Fibroblast of peridontal ligament (primary cell): ENCODE measurements around the gene COL7A1.
"Not testable (repeated sequence)": the region's sequence is repeated elsewhere in the genome, so short reads cannot be mapped to it uniquely, and the experiment has no call there.

Source experiments
- DNase-seq: peaks from one replicate; pipeline ENCODE4 v3.0.0-alpha.2; 2010; ENCODE audit errors: extremely low read depth

The COL7A1 gene

DNA sequence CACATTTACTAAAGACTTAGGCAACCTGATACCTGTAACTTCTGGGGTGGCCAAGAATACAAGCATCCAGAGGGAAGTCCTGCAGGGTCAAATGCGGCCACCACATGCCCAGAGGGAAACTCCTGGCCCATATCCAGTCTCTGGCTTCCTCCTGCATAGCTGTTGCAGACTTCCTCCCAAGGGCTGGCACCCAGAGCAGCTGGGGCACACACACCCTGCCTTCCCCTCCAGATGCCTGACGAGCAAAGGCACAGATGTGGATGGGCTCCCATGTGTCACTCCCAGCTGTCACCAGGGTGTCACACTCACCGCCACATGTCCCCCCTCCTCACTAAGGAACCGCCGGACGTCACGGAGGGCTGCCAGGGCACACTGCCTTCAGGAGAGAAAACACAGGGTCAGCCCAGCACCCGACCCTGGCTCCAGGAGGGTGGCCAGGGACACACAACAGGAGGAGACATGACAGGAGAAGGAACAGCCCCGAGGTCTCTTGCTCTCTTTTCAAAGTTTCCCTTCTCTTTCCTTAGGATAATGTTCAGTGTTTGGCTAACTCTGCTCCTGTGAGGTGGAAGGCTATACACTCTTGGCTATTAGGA is 51.8 kb downstream of the COL7A1 start:
- DNase-seq: no peak

DNA sequence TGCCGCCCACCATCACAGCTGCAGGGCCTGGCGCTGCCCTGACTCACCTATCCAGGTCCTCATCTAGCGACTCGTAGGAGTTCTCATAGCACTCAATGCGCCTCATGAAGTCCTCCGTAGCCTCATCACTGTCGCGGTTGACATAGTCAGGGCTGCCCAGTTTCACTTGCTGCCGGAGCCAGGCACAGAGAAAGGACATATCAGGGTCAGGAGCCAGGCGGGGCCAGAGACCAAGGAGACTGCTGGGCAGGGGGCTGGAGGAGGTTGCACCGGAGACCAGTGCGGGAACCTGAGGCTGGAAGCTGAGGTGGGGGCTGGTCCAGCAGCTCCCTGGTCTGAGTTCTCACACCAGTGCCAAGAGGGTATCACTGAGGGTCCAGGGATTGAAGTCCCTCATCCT is 56.7 kb downstream of the COL7A1 start:
- DNase-seq: no peak

DNA sequence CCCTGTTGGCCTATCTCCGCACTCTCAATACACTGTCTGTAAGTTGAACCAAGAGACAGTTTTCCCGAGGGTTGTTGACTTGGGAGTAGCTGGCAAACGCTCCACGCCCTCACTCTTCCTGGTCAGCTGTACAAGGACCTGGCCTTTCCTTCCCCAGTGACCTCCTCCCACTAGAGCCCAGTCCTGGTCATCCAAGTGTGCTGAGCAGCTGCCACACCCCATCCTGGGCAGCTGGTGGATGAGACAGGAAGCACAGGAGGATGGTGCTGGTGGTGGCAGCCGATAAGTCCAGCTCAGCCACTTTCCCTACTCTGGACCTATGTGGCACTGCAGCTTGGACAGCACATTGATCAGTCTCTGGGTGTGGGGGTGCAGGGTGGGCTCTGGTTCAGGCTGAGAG is 58.3 kb downstream of the COL7A1 start:
- no peak for DNase-seq

- no peak for DNase-seq
These were observed 59.0 kb downstream of the COL7A1 start for GRCh38 chr3:48536116-48536515.

DNA sequence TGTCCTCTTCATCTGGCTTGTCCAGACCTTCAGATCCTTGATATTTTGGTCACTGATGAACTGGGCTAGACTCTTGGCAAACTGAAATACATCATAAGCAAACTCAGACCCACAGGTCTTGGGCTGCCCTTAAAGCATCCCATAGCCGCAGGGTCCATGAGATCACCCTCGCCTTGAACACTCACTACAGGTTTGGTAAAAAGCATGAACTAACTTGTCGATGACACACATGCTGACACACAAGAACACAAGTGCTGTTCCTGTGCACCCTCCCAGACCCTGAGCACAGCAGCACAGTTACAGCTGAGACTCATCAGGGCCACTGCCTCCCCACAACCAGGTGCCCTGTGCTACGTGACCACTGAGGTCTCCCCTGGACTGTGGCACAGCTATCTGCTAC is 59.6 kb downstream of the COL7A1 start:
- no peak for DNase-seq

GRCh38 chr3:48532977-48533337 is 62.2 kb downstream of the COL7A1 start:
- no peak for DNase-seq

GRCh38 chr3:48532271-48532976 is 62.7 kb downstream of the COL7A1 start:
- DNase-seq: no peak

- not testable (repeated sequence) for DNase-seq
These were observed 64.4 kb downstream of the COL7A1 start for GRCh38 chr3:48530701-48531100.

DNA sequence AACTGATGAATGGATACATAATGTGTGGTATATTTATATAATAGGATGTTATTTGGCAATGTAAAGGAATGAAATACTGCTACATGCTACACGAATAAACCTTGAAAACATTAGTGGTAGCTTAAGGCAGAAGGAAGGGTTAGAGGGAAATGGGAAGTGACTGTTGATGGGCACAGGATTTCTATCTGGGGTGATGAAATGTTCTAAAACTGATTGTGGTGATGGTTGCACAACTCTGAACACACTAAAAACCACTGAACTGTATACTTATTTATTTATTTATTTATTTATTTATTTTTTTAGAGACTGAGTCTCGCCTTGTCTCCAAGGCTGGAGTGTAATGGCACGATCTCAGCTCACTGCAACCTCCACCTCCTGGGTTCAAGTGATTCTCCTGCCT is 66.4 kb downstream of the COL7A1 start:
- peak; percentile 9 for DNase-seq

DNA sequence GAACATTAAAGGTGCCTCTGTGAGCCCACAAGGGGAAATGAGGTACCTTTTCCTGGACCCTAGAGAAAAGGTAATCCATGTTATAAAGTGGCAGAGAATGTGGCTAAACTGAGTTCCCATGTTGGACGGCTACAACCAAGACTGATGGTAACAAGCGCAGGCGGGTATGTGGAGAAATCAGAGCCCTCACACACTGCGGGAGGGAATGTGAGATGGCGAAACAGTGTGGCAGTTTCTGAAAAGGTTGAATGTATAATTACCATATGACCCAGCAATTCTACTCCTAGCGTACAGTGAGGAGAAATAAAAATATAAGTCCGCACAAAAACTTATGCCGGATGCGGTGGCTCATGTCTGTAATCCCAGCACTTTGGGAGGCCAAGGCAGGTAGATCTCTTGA is 67.1 kb downstream of the COL7A1 start:
- no peak for DNase-seq

GRCh38 chr3:48524970-48525369 is 70.2 kb downstream of the COL7A1 start:
- no peak for DNase-seq

DNA sequence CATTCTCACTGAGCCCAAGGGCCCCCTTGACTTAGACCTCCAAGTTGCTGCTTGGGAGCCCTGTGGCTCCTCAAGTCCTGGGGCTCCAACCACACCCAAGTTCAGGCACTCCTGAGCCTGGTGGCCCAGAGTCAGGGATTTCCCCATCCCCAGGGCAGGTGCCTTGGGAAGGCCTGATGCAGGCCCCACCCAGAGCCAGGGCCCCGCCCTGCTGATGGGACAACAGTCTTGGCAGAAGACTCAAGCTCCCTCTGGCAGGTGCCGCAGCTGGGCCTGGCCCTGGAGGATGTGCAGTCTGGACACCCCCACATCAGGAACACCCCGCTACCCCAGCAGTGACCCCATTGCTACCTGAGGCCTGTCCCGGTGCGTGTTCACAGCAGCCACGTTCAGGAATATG is 73.5 kb downstream of the COL7A1 start:
- no peak for DNase-seq

GRCh38 chr3:48519277-48519643 is 75.9 kb downstream of the COL7A1 start:
- no peak for DNase-seq

GRCh38 chr3:48518638-48519276 is 76.4 kb downstream of the COL7A1 start:
- DNase-seq: no peak

DNA sequence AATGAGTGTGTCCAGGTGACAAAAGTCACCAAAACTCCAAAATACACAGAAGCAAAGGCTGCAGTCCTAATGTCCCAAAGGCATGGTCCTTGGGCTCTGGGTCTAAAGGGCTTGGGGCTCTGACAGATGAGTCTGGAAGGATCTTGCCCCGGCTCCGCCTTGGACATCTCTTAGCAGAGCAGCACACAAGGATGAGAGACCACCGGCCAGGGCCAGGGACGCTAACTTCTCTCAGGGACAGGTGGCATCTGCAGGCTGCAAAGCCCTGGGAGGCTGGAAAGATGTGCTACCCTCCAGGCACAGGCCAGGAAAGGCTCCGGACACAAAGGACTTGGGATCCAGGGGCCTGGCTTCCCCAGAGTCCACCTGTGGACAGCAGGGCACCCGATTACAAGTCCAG is 77.1 kb downstream of the COL7A1 start:
- no peak for DNase-seq

DNA sequence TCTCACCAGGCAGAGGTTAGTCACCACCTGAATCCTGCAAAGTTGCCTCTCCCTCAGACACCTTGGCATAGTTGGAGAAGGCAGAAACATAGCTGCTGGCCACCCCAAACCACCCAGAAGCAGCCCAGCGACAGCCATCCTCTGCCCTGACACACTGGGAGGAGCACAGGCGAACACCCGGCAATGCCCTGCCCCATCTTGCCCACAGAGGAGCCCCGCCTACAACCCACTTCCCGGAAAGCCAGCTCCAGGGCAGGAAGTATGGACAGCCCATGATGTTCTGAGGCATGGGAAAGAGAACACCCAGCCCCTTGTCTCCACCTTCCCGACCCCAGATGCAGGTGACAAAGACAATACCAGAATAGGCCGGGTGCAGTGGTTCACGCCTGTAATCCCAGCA is 78.6 kb downstream of the COL7A1 start:
- DNase-seq: no peak

DNA sequence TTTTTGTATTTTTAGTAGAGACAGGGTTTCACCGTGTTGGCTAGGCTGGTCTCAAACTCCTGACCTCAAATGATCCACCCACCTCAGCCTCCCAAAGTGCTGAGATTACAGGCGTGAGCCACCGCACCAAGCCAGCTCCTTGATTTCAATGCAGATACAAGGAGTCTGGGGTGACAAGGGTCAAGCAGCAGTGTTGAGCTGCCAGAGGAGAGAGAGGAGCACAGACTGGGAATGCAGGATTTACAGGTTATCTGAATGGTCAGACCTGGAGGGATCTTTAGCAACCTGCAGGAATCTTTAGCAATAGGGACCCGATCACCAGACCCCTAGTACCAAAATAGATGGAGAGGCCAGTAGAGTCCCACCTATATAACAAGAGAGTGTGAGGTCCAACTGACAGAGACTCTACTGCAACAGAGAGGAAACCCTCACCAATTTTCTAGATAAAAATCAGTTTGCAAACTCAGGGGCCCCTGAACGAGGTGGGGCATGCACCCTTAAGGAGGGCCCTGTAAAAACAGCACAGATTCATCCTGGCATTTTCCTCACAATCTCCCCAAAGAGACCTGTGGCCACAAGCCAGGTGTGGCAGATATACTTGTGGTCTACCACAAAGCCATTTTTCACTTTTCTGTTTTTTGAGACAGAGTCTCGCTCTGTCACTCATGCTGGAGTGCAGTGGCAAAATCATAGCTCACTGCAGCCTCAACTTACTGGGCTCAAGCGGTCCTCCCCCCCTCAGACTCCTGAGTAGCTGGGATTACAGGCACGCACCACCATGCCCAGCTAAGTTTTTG is 80.5 kb downstream of the COL7A1 start:
- DNase-seq: no peak
